GM12878 (cell line): ENCODE results near the gene AIF1. TPM values are rescaled to one million over a fixed set of nuclear protein-coding genes. Genes with fewer than 3 reads are reported as not detected.

Source experiments
- ATAC-seq: fragments of 200-7000 bp; cut with Tn5 transposase; 3 replicates; pipeline ENCODE4 v1.9.1; 2020; ENCODE audit warnings: mild to moderate bottlenecking, moderate library complexity
- BruUV-seq: library from RNA; stranded (reverse); fragments of 400-500 nt; replicated peaks from 2 replicates; lab custom pipeline; 2021; lab: Mats Ljungman, UMichigan
- CTCF ChIA-PET: fragments of 300-600 bp; sonication (Branson Sonifier 250); formaldehyde crosslinking; extraction: SDS; loops from one replicate; lab custom pipeline; 2021; ENCODE audit warnings: inconsistent platforms; lab: Yijun Ruan, JAX
- POLR2A ChIA-PET: fragments of 350-600 bp; formaldehyde crosslinking; extraction: SDS; loops from one replicate; lab custom pipeline; 2021; ENCODE audit warnings: inconsistent platforms; lab: Charles Lee
- RAD21 ChIA-PET: fragments of 300-600 bp; sonication (Branson Sonifier 250); formaldehyde crosslinking; loops from one replicate; lab custom pipeline; 2023; ENCODE audit warnings: antibody characterized with exemption; ENCODE audit not compliant: unreplicated experiment; lab: Charles Lee
- SMC1A ChIA-PET: fragments of 300-600 bp; sonication (Branson Sonifier 250); formaldehyde crosslinking; loops from one replicate; lab custom pipeline; 2023; ENCODE audit not compliant: unreplicated experiment, uncharacterized antibody; lab: Charles Lee
- DNase-seq: peaks from one replicate; pipeline ENCODE4 v3.0.0-alpha.2; 2011; ENCODE audit warnings: low read depth, low spot score
- FAIRE-seq: peaks from 3 replicates; lab custom pipeline; 2011; peaks lifted over from hg19 to GRCh38; lab: Jason Lieb, UNC
- H2AFZ ChIP-seq: 2 replicates; pipeline ENCODE4 v1.6.0; 2011; ENCODE audit warnings: low read depth, low read length, control low read depth; ENCODE audit not compliant: control insufficient read depth
- H3K27ac ChIP-seq: 2 replicates; pipeline ENCODE4 v1.5.1; 2011; ENCODE audit warnings: control low read depth; ENCODE audit not compliant: control insufficient read depth, insufficient read depth
- H3K27me3 ChIP-seq, 2 experiments: replicated peaks in 1 of 2; 2 replicates each; pipeline versions ENCODE4 v1.6.0 to v1.6.1; 2011; ENCODE audit warnings: low read length in 1 of 2; ENCODE audit not compliant: control insufficient read depth in 2 of 2, insufficient read depth in 2 of 2
- H3K36me3 ChIP-seq, 2 experiments: 2 replicates each; pipeline ENCODE4 v1.5.1; 2011; ENCODE audit warnings: low read length in 1 of 2; ENCODE audit not compliant: control insufficient read depth in 2 of 2, insufficient read depth in 2 of 2
- H3K4me1 ChIP-seq: 2 replicates; pipeline ENCODE4 v1.6.1; 2011; ENCODE audit warnings: mild to moderate bottlenecking, low read length, moderate library complexity, mixed read lengths; ENCODE audit not compliant: control insufficient read depth, insufficient read depth
- H3K4me2 ChIP-seq: 2 replicates; pipeline ENCODE4 v1.6.0; 2011; ENCODE audit warnings: control low read depth; ENCODE audit not compliant: control insufficient read depth, insufficient read depth
- H3K4me3 ChIP-seq: fragments of 200-600 bp; sonication (generic); 2 replicates; pipeline ENCODE4 v1.5.1; 2016
- H3K79me2 ChIP-seq: 2 replicates; pipeline ENCODE4 v1.6.0; 2011; ENCODE audit warnings: low read length; ENCODE audit not compliant: control insufficient read depth, insufficient read depth
- H3K9ac ChIP-seq: 2 replicates; pipeline ENCODE4 v1.8.0; 2011; ENCODE audit warnings: low read length, control low read depth, mixed read lengths; ENCODE audit not compliant: control insufficient read depth, insufficient read depth
- H3K9me3 ChIP-seq: replicated peaks from 3 replicates; pipeline ENCODE4 v1.5.1; 2011; ENCODE audit warnings: mild to moderate bottlenecking, low read length; ENCODE audit not compliant: control insufficient read depth, insufficient read depth
- H4K20me1 ChIP-seq: 2 replicates; pipeline ENCODE4 v1.6.0; 2011; ENCODE audit not compliant: control insufficient read depth, insufficient read depth
- CBFB ChIP-seq: IDR thresholded peaks from 2 replicates; pipeline ENCODE4 v1.6.1; 2016; ENCODE audit warnings: antibody characterized with exemption, low read depth
- WGBS: methylation state at CpG from one replicate; pipeline ENCODE4 v1.1.6; 2016; ENCODE audit warnings: low lambda C conversion rate; ENCODE audit not compliant: insufficient replicate concordance, insufficient coverage; ENCODE audit errors: missing lambda C conversion rate; 5-methylcytosine and 5-hydroxymethylcytosine counted together
- in situ Hi-C: fragments of 300-500 bp; cut with MboI; formaldehyde crosslinking; loops from 9 replicates; pipeline ENCODE4 v1.14.3; 2018; ENCODE audit warnings: mixed read lengths
- intact Hi-C: fragments of 100-400 bp; cut with micrococcal nuclease; formaldehyde crosslinking; loops from one replicate; pipeline ENCODE4 v1.14.2; 2022; ENCODE audit not compliant: unreplicated experiment
- polyA plus RNA-seq, 11 experiments: library from polyadenylated mRNA; depleted of rRNA in 4 of 11; unstranded in 6 of 11; stranded (reverse) in 5 of 11; fragments of >200 nt; fragmentation: Nextera tagmentation in 4 of 11; fragmentation: Illumina TruSeq in 1 of 11; extraction: Ambion mirVana in 4 of 11; extraction: Trizol in 1 of 11; gene quantifications; 1 replicate in 1 of 11; 2 replicates in 10 of 11; pipeline versions ENCODE4 v1.2.1 to v1.2.3, GENCODE V29; 2011 to 2016; ENCODE audit warnings: inconsistent platforms in 2 of 11, missing spikeins in 2 of 11, low read depth in 1 of 11
- total RNA-seq, 4 experiments: library from RNA; depleted of rRNA in 3 of 4; stranded (reverse); fragments of >200 nt in 3 of 4; fragmentation: Illumina TruSeq in 1 of 4; extraction: Trizol in 1 of 4; gene quantifications; 2 replicates each; pipeline versions ENCODE4 v1.2.1 to v1.2.3, GENCODE V29; 2013 to 2021
- TF ChIP-seq, protein P1 (sequence below): IDR thresholded peaks from 2 replicates; pipeline ENCODE4 v1.6.1; 2011; ENCODE audit warnings: borderline replicate concordance, low read depth, mild to moderate bottlenecking, moderate library complexity, low read length; ENCODE audit not compliant: insufficient read depth, poor library complexity, severe bottlenecking

AIF1 gene
- total and polyA plus RNA-seq, 10 of the 15 experiments (the other 5 are each of a cell fraction or from before 2014, with no cell fraction given) = 1.9 to 256 (median 134) TPM

DNA sequence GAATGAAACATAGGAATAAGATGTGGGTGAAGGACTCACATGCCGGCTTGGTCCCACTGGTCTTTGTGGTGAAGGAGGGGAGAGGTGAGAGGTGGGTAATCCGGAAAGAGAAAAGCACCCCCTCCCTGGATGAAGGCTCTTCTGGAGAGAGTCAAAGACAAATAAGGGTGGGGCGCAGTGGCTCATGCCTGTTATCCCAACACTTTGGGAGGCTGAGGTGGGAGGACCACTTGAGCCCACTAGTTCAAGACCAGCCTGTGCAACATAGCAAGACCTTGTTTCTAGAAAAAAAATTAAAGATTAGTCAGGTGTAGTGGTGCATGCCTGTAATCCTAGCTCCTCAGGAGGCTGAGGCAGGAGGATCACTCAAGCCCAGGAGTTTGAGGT lies 35.9 kb upstream of the AIF1 start:
- WGBS = 34% methylated on average over 3 of the region's 3 CpGs
- POLR2A ChIA-PET = interaction anchor here (5.2 to 17.1 kb wide), 5 partner anchors 5 to 29 kb away, joined by 42 to 282 read pairs (median 222); partner anchors contain the start of genes ATP6V1G2, LST1, LTB and NCR3
- RAD21 ChIA-PET = interaction anchor here (6.2 to 17.5 kb wide), 3 partner anchors 9 to 26 kb away, joined by 53 to 620 read pairs (median 466); partner anchors contain the start of genes ATP6V1G2, LTA, NCR3 and NFKBIL1
- Histone ChIP-seq H3K4me1 (peaks cover 39% of the 10 kb centered on the region), H3K9me3 (no peaks in the 10 kb centered on the region), H3K79me2 (peaks cover 80% of the 10 kb centered on the region), H3K4me3 (peak overlapping the region; percentile 93; the same call in 1 of the 2 replicates), H3K27me3 (no peaks in the 10 kb centered on the region), H3K27ac (peak overlapping the region; percentile 91), H3K9ac (no peak overlapping the region), H2AFZ (no peak overlapping the region), H3K36me3 (peaks cover 0 to 7% of the 10 kb centered on the region in 2 experiments; a peak in 2 of 4 replicates), H3K4me2 (peak overlapping the region; percentile 95), H4K20me1 (no peaks in the 10 kb centered on the region)
- TF ChIP-seq, protein P1, sequence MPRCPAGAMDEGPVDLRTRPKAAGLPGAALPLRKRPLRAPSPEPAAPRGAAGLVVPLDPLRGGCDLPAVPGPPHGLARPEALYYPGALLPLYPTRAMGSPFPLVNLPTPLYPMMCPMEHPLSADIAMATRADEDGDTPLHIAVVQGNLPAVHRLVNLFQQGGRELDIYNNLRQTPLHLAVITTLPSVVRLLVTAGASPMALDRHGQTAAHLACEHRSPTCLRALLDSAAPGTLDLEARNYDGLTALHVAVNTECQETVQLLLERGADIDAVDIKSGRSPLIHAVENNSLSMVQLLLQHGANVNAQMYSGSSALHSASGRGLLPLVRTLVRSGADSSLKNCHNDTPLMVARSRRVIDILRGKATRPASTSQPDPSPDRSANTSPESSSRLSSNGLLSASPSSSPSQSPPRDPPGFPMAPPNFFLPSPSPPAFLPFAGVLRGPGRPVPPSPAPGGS = no peak
- 0 out of 2 replicates have a peak, but pooled peaks have one; percentile 10 for TF ChIP-seq CBFB
- DNase-seq (no peak), FAIRE-seq (no peak), ATAC-seq (no peak)
- BruUV-seq = no TSS peak
- intact Hi-C loops (no loop called here), in situ Hi-C loops (no loop called here)
- SMC1A ChIA-PET = interaction anchor here (2.4 to 45.5 kb wide), 3 partner anchors 16 to 31 kb away, joined by 8 to 1989 read pairs (median 523); partner anchors contain the start of genes ATP6V1G2, DDX39B, LTA and NCR3
- CTCF ChIA-PET = interaction anchor here (1.1 to 31.0 kb wide), 3 partner anchors 14 to 85 kb away, joined by 3 to 2098 read pairs (median 789); partner anchors contain the start of genes ATP6V1G2, DDX39B, LST1 and LTA
